Neural progenitor cell (in vitro differentiated cells): ENCODE data around the gene BGLAP. TPM values are rescaled to one million over a fixed set of nuclear protein-coding genes. Genes with fewer than 3 reads are reported as not detected.

Experiments used
- DNase-seq: peaks from one replicate; pipeline ENCODE4 v3.0.0-alpha.2; 2016; ENCODE audit warnings: low spot score
- H2AFZ ChIP-seq: fragments of 200-600 bp; sonication (generic); replicated peaks from 2 replicates; pipeline ENCODE4 v1.6.1; 2016; ENCODE audit warnings: antibody characterized with exemption
- H3F3A ChIP-seq: fragments of 200-600 bp; sonication (generic); 2 replicates; pipeline ENCODE4 v1.6.1; 2016; ENCODE audit warnings: antibody characterized with exemption, low read depth
- H3K27ac ChIP-seq: fragments of 200-600 bp; sonication (generic); 2 replicates; pipeline ENCODE4 v1.5.1; 2016; ENCODE audit warnings: mild to moderate bottlenecking
- H3K27me3 ChIP-seq: fragments of 200-600 bp; sonication (generic); 2 replicates; pipeline ENCODE4 v1.6.1; 2016; ENCODE audit warnings: mild to moderate bottlenecking, moderate library complexity
- H3K36me3 ChIP-seq: fragments of 200-600 bp; sonication (generic); 2 replicates; pipeline ENCODE4 v1.5.1; 2016
- H3K4me1 ChIP-seq: fragments of 200-600 bp; sonication (generic); 2 replicates; pipeline ENCODE4 v1.6.1; 2016; ENCODE audit warnings: mixed run types
- H3K4me2 ChIP-seq: fragments of 200-600 bp; sonication (generic); 2 replicates; pipeline ENCODE4 v1.6.1; 2016
- H3K4me3 ChIP-seq: fragments of 200-600 bp; sonication (generic); 2 replicates; pipeline ENCODE4 v1.5.1; 2016
- H3K79me2 ChIP-seq: fragments of 200-600 bp; sonication (generic); 2 replicates; pipeline ENCODE4 v1.6.1; 2016; ENCODE audit warnings: low read depth
- H3K9ac ChIP-seq: fragments of 200-600 bp; sonication (generic); 2 replicates; pipeline ENCODE4 v1.6.1; 2016
- H3K9me3 ChIP-seq: fragments of 200-600 bp; sonication (generic); 2 replicates; pipeline ENCODE4 v1.5.1; 2016; ENCODE audit warnings: low read depth
- H4K20me1 ChIP-seq: fragments of 200-600 bp; sonication (generic); 2 replicates; pipeline ENCODE4 v1.6.1; 2016; ENCODE audit warnings: low read depth
- H3K27ac Mint-ChIP-seq: 3 replicates; pipeline ENCODE4 v1.8.0; 2021; ENCODE audit warnings: mixed read lengths
- H3K27me3 Mint-ChIP-seq: 2 replicates; pipeline ENCODE4 v1.8.0; 2022; ENCODE audit warnings: low read depth, mild to moderate bottlenecking, inconsistent platforms, moderate library complexity, mixed read lengths; ENCODE audit not compliant: insufficient read depth
- H3K36me3 Mint-ChIP-seq: 3 replicates; pipeline ENCODE4 v1.8.0; 2021; ENCODE audit warnings: mixed read lengths
- H3K4me1 Mint-ChIP-seq: 3 replicates; pipeline ENCODE4 v1.8.0; 2021; ENCODE audit warnings: mixed read lengths
- H3K4me3 Mint-ChIP-seq: 3 replicates; pipeline ENCODE4 v1.8.0; 2021; ENCODE audit warnings: mild to moderate bottlenecking, moderate library complexity, mixed read lengths
- H3K9me3 Mint-ChIP-seq: 3 replicates; pipeline ENCODE4 v1.8.0; 2020; ENCODE audit warnings: mixed read lengths
- EZH2 ChIP-seq: fragments of 200-600 bp; sonication (generic); IDR thresholded peaks from 2 replicates; pipeline ENCODE4 v1.6.1; 2017; ENCODE audit warnings: antibody characterized with exemption, mild to moderate bottlenecking, moderate library complexity
- EZH2phosphoT487 ChIP-seq: fragments of 200-600 bp; sonication (generic); IDR thresholded peaks from 2 replicates; pipeline ENCODE4 v1.6.1; 2017; ENCODE audit warnings: antibody characterized with exemption
- total RNA-seq: library from RNA; depleted of rRNA; stranded (reverse); fragments of >200 nt; gene quantifications from 2 replicates; pipeline ENCODE4 v1.2.3, GENCODE V29; 2015; ENCODE audit warnings: low replicate concordance
- TF ChIP-seq, protein P1 (sequence below): fragments of 200-600 bp; sonication (generic); IDR thresholded peaks from 2 replicates; pipeline ENCODE4 v1.5.1; 2017; ENCODE audit warnings: antibody characterized with exemption, mild to moderate bottlenecking

Gene BGLAP
- total RNA-seq, 1 donor from 2014 or later, result 0.22 TPM

DNA sequence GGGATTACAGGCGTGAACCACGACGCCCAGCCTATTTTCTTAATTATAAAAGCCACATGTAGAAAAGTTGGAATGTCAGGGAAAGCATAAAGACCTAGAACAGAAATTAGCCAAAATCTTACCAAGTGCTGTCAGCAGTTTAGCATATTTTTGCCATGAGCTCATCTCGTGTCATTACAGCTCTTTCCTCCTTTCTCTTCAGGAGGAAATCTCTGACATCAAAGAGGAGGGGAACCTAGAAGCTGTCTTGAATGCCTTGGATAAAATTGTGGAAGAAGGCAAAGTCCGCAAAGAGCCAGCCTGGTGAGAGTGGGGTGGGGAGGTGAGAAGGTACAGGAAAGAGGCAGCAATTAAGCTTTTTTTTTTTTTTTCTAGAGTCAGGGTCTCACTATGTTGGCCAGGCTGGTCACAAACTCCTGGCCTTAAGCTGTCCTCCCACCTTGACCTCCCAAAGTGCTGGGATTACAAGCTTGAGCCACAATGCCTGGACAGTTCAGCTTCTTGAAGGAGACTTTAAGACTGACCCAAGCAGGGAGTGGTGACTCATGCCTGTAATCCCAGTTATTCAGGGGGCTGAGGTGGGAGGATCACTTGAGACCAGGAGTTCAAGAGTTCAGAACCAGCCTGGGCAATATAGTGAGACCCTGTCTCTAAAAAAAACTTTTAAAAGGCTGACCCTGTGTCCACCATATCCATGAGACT is 8.4 kb upstream of the BGLAP start:
- Mint-ChIP-seq H3K9me3 (no peaks in the 10 kb centered on the region), H3K27ac (no peak overlapping the region), H3K27me3 (peaks cover 2% of the 10 kb centered on the region), H3K36me3 (peaks cover 26% of the 10 kb centered on the region), H3K4me1 (no peaks in the 10 kb centered on the region), H3K4me3 (no peak overlapping the region)
- Histone ChIP-seq H3K9ac (no peak overlapping the region), H4K20me1 (no peaks in the 10 kb centered on the region), H3K4me1 (no peaks in the 10 kb centered on the region), H3K4me3 (no peak overlapping the region), H2AFZ (no peak overlapping the region), H3K79me2 (no peaks in the 10 kb centered on the region), H3K36me3 (peaks cover 3% of the 10 kb centered on the region), H3K27ac (no peak overlapping the region), H3K27me3 (no peaks in the 10 kb centered on the region), H3F3A (no peaks in the 10 kb centered on the region), H3K9me3 (no peaks in the 10 kb centered on the region), H3K4me2 (no peak overlapping the region)
- no peak for TF ChIP-seq EZH2phosphoT487
- TF ChIP-seq, protein P1, sequence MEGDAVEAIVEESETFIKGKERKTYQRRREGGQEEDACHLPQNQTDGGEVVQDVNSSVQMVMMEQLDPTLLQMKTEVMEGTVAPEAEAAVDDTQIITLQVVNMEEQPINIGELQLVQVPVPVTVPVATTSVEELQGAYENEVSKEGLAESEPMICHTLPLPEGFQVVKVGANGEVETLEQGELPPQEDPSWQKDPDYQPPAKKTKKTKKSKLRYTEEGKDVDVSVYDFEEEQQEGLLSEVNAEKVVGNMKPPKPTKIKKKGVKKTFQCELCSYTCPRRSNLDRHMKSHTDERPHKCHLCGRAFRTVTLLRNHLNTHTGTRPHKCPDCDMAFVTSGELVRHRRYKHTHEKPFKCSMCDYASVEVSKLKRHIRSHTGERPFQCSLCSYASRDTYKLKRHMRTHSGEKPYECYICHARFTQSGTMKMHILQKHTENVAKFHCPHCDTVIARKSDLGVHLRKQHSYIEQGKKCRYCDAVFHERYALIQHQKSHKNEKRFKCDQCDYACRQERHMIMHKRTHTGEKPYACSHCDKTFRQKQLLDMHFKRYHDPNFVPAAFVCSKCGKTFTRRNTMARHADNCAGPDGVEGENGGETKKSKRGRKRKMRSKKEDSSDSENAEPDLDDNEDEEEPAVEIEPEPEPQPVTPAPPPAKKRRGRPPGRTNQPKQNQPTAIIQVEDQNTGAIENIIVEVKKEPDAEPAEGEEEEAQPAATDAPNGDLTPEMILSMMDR, result no peak
- no peak for TF ChIP-seq EZH2
- no peak for DNase-seq

DNA sequence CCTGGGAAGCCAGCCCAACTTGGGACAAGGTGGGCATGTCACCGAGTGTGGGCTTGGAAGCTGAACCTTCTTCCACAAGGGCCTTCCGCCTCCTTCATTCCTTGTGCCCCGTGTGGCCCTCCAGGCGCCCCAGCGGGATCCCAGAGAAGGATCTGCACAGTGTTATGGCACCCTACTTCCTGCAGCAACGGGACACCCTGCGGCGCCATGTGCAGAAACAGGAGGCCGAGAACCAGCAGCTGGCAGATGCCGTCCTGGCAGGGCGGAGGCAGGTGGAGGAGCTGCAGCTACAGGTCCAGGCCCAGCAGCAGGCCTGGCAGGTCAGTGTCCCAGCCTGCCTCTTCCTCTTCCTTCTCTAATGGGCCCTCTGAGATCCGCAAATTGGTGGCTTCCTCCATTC is 5.8 kb upstream of the BGLAP start:
- Mint-ChIP-seq H3K4me3 (no peak overlapping the region), H3K36me3 (peaks cover 23% of the 10 kb centered on the region), H3K4me1 (no peaks in the 10 kb centered on the region), H3K27me3 (peaks cover 2% of the 10 kb centered on the region), H3K27ac (no peak overlapping the region), H3K9me3 (no peaks in the 10 kb centered on the region)
- peaks cover 4% of the 10 kb centered on the region for H4K20me1 ChIP-seq
- no peaks in the 10 kb centered on the region for H3K27me3 ChIP-seq
- TF ChIP-seq EZH2phosphoT487 (no peak), EZH2 (no peak)
- TF ChIP-seq, protein P1, result no peak
- H3K9ac ChIP-seq, result no peak overlapping the region
- H3K9me3 ChIP-seq, result no peaks in the 10 kb centered on the region
- no peaks in the 10 kb centered on the region for H3K79me2 ChIP-seq
- H3K27ac ChIP-seq, result no peak overlapping the region
- no peak overlapping the region for H2AFZ ChIP-seq
- no peaks in the 10 kb centered on the region for H3K4me1 ChIP-seq
- H3K4me3 ChIP-seq, result no peak overlapping the region
- no peak for DNase-seq
- H3K36me3 ChIP-seq, result peaks cover 3% of the 10 kb centered on the region
- H3K4me2 ChIP-seq, result no peak overlapping the region
- H3F3A ChIP-seq, result no peaks in the 10 kb centered on the region

DNA sequence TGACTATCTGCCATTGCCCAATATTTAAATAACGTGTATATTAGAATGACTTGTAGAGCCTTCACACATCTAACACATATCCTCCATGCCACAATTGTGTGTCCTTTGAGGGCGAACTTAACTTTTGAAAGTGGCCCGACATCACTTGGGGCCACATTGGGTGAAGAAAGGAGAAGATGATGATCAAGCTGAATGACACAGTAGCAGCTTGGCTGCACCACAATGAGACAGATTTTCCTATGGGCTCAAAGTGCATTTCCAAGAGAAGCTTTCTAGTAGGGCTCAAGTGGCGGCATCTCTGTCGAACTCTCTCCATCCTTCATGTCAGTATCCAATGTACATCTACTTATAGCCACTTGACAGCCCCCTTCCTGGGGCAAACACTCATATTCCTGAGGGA is 3.7 kb upstream of the BGLAP start:
- H3K79me2 ChIP-seq, result no peaks in the 10 kb centered on the region
- no peak overlapping the region for H3K4me2 ChIP-seq
- H3K36me3 ChIP-seq, result peaks cover 3% of the 10 kb centered on the region
- no peaks in the 10 kb centered on the region for H3F3A ChIP-seq
- Mint-ChIP-seq H3K27ac (no peak overlapping the region), H3K4me1 (no peaks in the 10 kb centered on the region), H3K36me3 (peaks cover 23% of the 10 kb centered on the region), H3K27me3 (peaks cover 2% of the 10 kb centered on the region), H3K9me3 (no peaks in the 10 kb centered on the region), H3K4me3 (no peak overlapping the region)
- H3K9ac ChIP-seq, result no peak overlapping the region
- DNase-seq, result no peak
- TF ChIP-seq EZH2phosphoT487 (no peak), EZH2 (no peak)
- TF ChIP-seq, protein P1, result no peak
- no peaks in the 10 kb centered on the region for H3K27me3 ChIP-seq
- no peak overlapping the region for H2AFZ ChIP-seq
- H3K9me3 ChIP-seq, result no peaks in the 10 kb centered on the region
- no peak overlapping the region for H3K27ac ChIP-seq
- peaks cover 4% of the 10 kb centered on the region for H4K20me1 ChIP-seq
- no peak overlapping the region for H3K4me3 ChIP-seq
- no peaks in the 10 kb centered on the region for H3K4me1 ChIP-seq
